Measurements from ENCODE around the gene NFAM1.

NFAM1 gene

DNA sequence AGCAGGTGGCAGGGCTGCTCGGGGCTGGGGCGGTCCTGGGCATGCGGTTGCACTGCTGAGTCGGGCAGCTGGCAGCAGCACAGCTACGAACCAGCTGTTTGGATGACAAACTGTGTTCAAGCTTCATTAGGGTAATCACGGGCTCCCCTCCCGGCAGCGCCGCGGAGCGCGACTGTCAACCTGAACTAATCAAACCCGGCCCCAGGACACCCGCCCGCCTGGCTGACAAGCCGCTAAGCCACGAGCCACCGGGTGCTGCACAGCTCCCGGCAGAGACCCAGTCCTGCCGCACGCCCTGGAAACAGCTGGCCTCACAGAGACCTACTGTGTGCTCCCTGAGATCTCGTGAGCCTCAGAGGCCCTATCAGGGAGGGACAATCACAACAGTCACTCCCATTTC lies 101.2 kb downstream of the NFAM1 start:
- DNase-seq = no peak

Measured in amniotic stem cell (primary cell).